ENCODE results near the gene ZNF283. TPM values are rescaled to one million over a fixed set of nuclear protein-coding genes. Genes with fewer than 3 reads are reported as not detected.

ZNF283 gene
- total RNA-seq, 1 donor from 2014 or later, result 18.2 TPM

DNA sequence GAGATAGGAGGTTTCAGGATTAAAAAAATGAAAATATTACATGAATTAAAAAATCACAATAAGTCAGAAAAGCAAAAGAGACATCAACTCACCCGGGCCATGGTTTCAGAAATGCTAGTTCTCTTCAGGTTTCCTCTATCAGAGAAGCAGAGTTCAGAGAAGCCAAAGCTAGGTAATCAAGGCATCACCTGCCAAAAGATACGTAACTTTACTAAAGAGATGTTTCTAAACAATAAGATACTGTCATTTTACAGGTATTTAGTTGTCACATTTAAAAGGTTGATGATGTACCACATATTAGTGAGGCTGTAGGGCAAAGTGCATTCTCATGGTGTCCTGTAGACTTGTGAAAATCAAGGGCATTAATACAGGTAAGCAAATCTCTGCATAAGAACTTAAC, 56.7 kb downstream of the ZNF283 start, which contains the start of gene ZNF404:
Gene ZNF404 (minus strand): TSS at position 101 of the 400 bp plus-strand sequence.
- H3K27me3 Mint-ChIP-seq, result no peaks in the 10 kb centered on the region
- H3K9me3 Mint-ChIP-seq, result peaks cover 24% of the 10 kb centered on the region
- no peak within 1 kb of the TSS for H3K27ac Mint-ChIP-seq
- H3K36me3 Mint-ChIP-seq, result peaks cover 32% of the 10 kb centered on the region
- no peaks in the 10 kb centered on the region for H3K4me1 Mint-ChIP-seq (ENCODE audit: unreplicated experiment)
- no peak for TF ChIP-seq CTCF (conservative IDR thresholded peaks at IDR 0.05)
- no peak for DNase-seq (ENCODE audit: extremely low spot score, unreplicated experiment)
- H3K4me3 Mint-ChIP-seq, result no peak within 1 kb of the TSS

DNA sequence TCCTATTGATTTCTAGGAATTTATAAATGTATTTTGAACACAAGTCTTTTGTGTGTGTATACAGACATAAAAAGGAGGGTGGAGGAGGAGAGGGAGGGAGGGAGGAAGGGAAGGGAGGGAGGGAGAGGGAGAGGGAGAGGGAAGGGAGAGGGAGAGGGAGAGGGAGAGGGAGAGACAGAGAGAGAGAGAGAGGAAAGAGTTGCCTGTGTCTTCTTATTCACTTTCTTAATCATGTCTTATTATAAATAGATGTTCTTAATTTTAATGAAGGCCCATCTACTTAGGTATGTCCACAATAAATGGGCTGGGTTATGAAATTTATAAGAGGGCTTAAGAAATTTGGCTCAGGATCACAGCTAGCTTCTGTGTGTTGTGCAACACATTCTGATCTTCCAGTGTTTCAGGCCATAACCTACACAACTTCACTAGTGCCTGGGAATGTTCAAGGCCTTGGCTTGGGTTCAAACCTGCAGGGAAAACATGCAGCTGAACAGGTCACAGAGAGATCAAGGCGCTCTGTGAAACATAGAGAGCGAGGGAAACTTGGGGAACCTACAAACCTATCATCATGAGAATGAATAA, 68.7 kb downstream of the ZNF283 start:
- H3K36me3 Mint-ChIP-seq, result peaks cover 30% of the 10 kb centered on the region
- no peak overlapping the region for H3K4me3 Mint-ChIP-seq
- no peak for DNase-seq (ENCODE audit: extremely low spot score, unreplicated experiment)
- no peak overlapping the region for H3K27ac Mint-ChIP-seq
- no peaks in the 10 kb centered on the region for H3K27me3 Mint-ChIP-seq
- H3K9me3 Mint-ChIP-seq, result peaks cover 6% of the 10 kb centered on the region
- H3K4me1 Mint-ChIP-seq (ENCODE audit: unreplicated experiment), result no peaks in the 10 kb centered on the region
- TF ChIP-seq CTCF (conservative IDR thresholded peaks at IDR 0.05), result no peak

Other genes with a start within 250 kb of the ZNF283 start
- 37.1 and 41.5 TPM in 2 replicates for gene IRGQ, start 231.2 kb upstream of the ZNF283 start, total RNA-seq (ENCODE audit: low replicate concordance)
- 17.3 and 18.7 TPM in 2 replicates for gene ZNF576, start 230.7 kb upstream of the ZNF283 start, total RNA-seq (ENCODE audit: low replicate concordance)
- gene SRRM5, start 215.2 kb upstream of the ZNF283 start, total RNA-seq (ENCODE audit: low replicate concordance), result 0.56 and 0.69 TPM in 2 replicates
- 31.4 and 76.9 TPM in 2 replicates for gene ZNF428, start 207.7 kb upstream of the ZNF283 start, total RNA-seq (ENCODE audit: low replicate concordance)
- gene CADM4, start 187.5 kb upstream of the ZNF283 start, total RNA-seq (ENCODE audit: low replicate concordance), result 28.2 and 37.9 TPM in 2 replicates
- 18.7 and 32.1 TPM in 2 replicates for gene PLAUR, start 157.2 kb upstream of the ZNF283 start, total RNA-seq (ENCODE audit: low replicate concordance)
- gene IRGC, start 111.2 kb upstream of the ZNF283 start, total RNA-seq (ENCODE audit: low replicate concordance), result not detected in 2 replicates
- 44.5 and 64.9 TPM in 2 replicates for gene SMG9, start 72.4 kb upstream of the ZNF283 start, total RNA-seq (ENCODE audit: low replicate concordance)
- gene KCNN4, start 46.3 kb upstream of the ZNF283 start, total RNA-seq (ENCODE audit: low replicate concordance), result 1.6 and 7.7 TPM in 2 replicates
- gene LYPD5, start 24.9 kb upstream of the ZNF283 start, total RNA-seq (ENCODE audit: low replicate concordance), result 0.85 and 3.9 TPM in 2 replicates
- 5.4 and 7.5 TPM in 2 replicates for gene ZNF404, start 56.6 kb downstream of the ZNF283 start, total RNA-seq (ENCODE audit: low replicate concordance)
- gene ZNF45, start 108.0 kb downstream of the ZNF283 start, total RNA-seq (ENCODE audit: low replicate concordance), result 13.9 and 19.2 TPM in 2 replicates
- 7.6 and 12.2 TPM in 2 replicates for gene ZNF221, start 123.9 kb downstream of the ZNF283 start, total RNA-seq (ENCODE audit: low replicate concordance)
- 9.8 and 10.3 TPM in 2 replicates for gene ZNF155, start 156.9 kb downstream of the ZNF283 start, total RNA-seq (ENCODE audit: low replicate concordance)
- 5.0 and 6.5 TPM in 2 replicates for gene ZNF230, start 175.6 kb downstream of the ZNF283 start, total RNA-seq (ENCODE audit: low replicate concordance)
- 6.7 and 7.9 TPM in 2 replicates for gene ZNF222, start 198.1 kb downstream of the ZNF283 start, total RNA-seq (ENCODE audit: low replicate concordance)
- 8.4 and 10.0 TPM in 2 replicates for gene ZNF223, start 224.7 kb downstream of the ZNF283 start, total RNA-seq (ENCODE audit: low replicate concordance)
- gene ZNF284, start 244.8 kb downstream of the ZNF283 start, total RNA-seq (ENCODE audit: low replicate concordance), result 4.9 and 5.2 TPM in 2 replicates